Transverse colon (tissue), 4 donors: ENCODE measurements around the gene RASL10B. TPM values are rescaled to one million over a fixed set of nuclear protein-coding genes. Genes with fewer than 3 reads are reported as not detected.

ENCODE experiments used
- DNase-seq: peaks from one replicate; pipeline ENCODE4 v3.0.0-alpha.2; 2019
- H3K27ac ChIP-seq, 4 donors: fragments of 200-600 bp; sonication (generic); 2 replicates each; pipeline ENCODE4 v1.5.1; 2016 to 2018; ENCODE audit warnings: inconsistent platforms in 4 of 4
- H3K27me3 ChIP-seq: fragments of 200-600 bp; sonication (generic); 2 replicates; pipeline ENCODE4 v1.5.1; 2017; ENCODE audit warnings: inconsistent platforms
- H3K36me3 ChIP-seq, 4 donors: fragments of 200-600 bp; sonication (generic); 2 replicates each; pipeline ENCODE4 v1.5.1; 2017 to 2019; ENCODE audit warnings: inconsistent platforms in 4 of 4
- H3K4me1 ChIP-seq, 4 donors: fragments of 200-600 bp; sonication (generic); 2 replicates each; pipeline ENCODE4 v1.5.1; 2017 to 2020; ENCODE audit warnings: inconsistent platforms in 4 of 4
- H3K4me3 ChIP-seq, 4 donors: fragments of 200-600 bp; sonication (generic); 1 replicate in 1 of 4; 2 replicates in 3 of 4; pipeline versions ENCODE4 v1.5.1 to v1.6.1; 2017 to 2019; ENCODE audit warnings: inconsistent platforms in 4 of 4
- H3K9me3 ChIP-seq, 2 donors: fragments of 200-600 bp; sonication (generic); 2 replicates each; pipeline ENCODE4 v1.5.1; 2017 to 2019; ENCODE audit warnings: inconsistent platforms in 2 of 2
- EP300 ChIP-seq: sonication (generic); formaldehyde crosslinking; IDR thresholded peaks from one replicate; pipeline ENCODE4 v1.6.1; 2017; ENCODE audit warnings: antibody characterized with exemption, low read depth
- POLR2A ChIP-seq: fragments of 450-650 bp; IDR thresholded peaks from one replicate; pipeline ENCODE4 v1.6.1; 2016; ENCODE audit warnings: antibody characterized with exemption, mild to moderate bottlenecking, moderate library complexity
- POLR2AphosphoS5 ChIP-seq, 3 donors: sonication (generic); formaldehyde crosslinking; IDR thresholded peaks; one replicate each; pipeline ENCODE4 v1.6.1; 2016; ENCODE audit warnings: antibody characterized with exemption in 3 of 3
- WGBS, 2 donors: methylation state at CpG; one replicate each; pipeline ENCODE4 v1.1.5; 2018; ENCODE audit warnings: low coverage in 1 of 2; 5-methylcytosine and 5-hydroxymethylcytosine counted together
- in situ Hi-C, 4 donors: fragments of 200-750 bp; cut with MboI; loops; one replicate each; pipeline versions ENCODE4 v1.15.0 to v1.15.1; 2017; ENCODE audit warnings: low sequenced_read_pairs in 3 of 4, low pct_ligation_motif_present in 1 of 4, low pct_unique_long_range_greater_than_20kb in 1 of 4
- intact Hi-C: fragments of 100-400 bp; cut with DNase I; formaldehyde crosslinking; loops from one replicate; pipeline ENCODE4 v1.15.1; 2023; ENCODE audit warnings: low total_unique reads
- total RNA-seq, 4 donors: library from RNA; depleted of rRNA; stranded (reverse); fragments of >200 nt; gene quantifications; one replicate each; pipeline ENCODE4 v1.1.0, GENCODE V29; 2016
- TF ChIP-seq, protein P1 (sequence below), 5 experiments: fragments of 200-600 bp in 3 of 5; fragments of 450-650 bp in 2 of 5; sonication (generic) in 3 of 5; IDR thresholded peaks; 1 replicate in 2 of 5; 2 replicates in 3 of 5; pipeline ENCODE4 v1.5.1; 2016 to 2017; ENCODE audit warnings: antibody characterized with exemption in 5 of 5, inconsistent platforms in 3 of 5, mild to moderate bottlenecking in 2 of 5, moderate library complexity in 1 of 5

Gene RASL10B
- total RNA-seq, 4 donors from 2014 or later = 0.41 to 1.6 (median 1.1) TPM

DNA sequence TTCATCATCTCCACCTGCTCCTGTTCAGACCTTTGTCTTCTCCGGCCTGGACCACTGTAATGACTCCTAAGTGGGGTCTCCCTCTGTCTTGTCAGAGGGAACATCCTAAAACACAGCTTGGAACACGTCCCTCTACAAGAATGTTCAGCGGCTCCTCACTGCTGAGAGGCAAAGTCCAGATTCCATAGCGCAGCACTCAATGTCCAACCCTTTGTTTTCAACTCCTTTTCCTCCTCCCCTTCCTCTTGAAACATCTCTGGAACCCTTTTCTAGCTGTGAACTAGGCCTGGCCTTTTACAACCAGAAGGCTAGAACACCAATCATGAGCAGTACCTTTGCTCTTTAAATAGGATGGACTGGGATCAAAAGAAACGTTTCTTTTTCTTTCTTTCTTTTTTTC is 30.2 kb downstream of the RASL10B start:
- in situ Hi-C loops = loop anchor here in 1 of 4 donors (10.0 kb wide), 1 partner anchor 53 kb away; no protein-coding TSS in a partner anchor

DNA sequence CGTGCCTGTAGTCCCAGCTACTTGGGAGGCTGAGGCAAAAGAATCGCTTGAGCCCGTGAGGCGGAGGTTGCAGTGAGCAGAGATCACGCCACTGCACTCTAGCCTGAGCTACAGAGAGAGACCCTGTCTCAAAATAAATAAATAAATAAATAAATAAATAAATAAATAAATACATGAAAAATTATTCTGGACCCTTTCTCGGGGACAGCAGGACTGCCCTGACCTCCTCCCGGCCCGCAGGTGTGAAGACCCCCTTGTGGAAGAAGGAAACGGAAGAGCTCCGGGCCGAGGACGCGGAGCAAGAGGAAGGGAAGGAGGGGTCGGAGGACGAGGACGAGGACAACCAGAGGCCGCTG is 32.3 kb downstream of the RASL10B start:
- TF ChIP-seq, protein P1, sequence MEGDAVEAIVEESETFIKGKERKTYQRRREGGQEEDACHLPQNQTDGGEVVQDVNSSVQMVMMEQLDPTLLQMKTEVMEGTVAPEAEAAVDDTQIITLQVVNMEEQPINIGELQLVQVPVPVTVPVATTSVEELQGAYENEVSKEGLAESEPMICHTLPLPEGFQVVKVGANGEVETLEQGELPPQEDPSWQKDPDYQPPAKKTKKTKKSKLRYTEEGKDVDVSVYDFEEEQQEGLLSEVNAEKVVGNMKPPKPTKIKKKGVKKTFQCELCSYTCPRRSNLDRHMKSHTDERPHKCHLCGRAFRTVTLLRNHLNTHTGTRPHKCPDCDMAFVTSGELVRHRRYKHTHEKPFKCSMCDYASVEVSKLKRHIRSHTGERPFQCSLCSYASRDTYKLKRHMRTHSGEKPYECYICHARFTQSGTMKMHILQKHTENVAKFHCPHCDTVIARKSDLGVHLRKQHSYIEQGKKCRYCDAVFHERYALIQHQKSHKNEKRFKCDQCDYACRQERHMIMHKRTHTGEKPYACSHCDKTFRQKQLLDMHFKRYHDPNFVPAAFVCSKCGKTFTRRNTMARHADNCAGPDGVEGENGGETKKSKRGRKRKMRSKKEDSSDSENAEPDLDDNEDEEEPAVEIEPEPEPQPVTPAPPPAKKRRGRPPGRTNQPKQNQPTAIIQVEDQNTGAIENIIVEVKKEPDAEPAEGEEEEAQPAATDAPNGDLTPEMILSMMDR (IDR thresholded peaks at IDR 0.05) = no peak
- TF ChIP-seq POLR2AphosphoS5 (IDR thresholded peaks at IDR 0.05) = no peak
- no peak for TF ChIP-seq EP300
- TF ChIP-seq POLR2A = no peak
- peaks cover 9 to 20% (median 19%) of the 10 kb centered on the region in 4 donors for H3K4me1 ChIP-seq
- in situ Hi-C loops = loop anchor here in 1 of 4 donors (10.0 kb wide), 1 partner anchor 51 kb away; no protein-coding TSS in a partner anchor

More for the DNA sequence above, 30.2 kb downstream of the RASL10B start:
- WGBS, 2 donors = 17 to 72% methylated on average over 1 to 5 of the region's 5 CpGs
- TF ChIP-seq POLR2A (no peak), EP300 (no peak), POLR2AphosphoS5 (IDR thresholded peaks at IDR 0.05) (no peak)
- TF ChIP-seq, protein P1 (IDR thresholded peaks at IDR 0.05) = no peak
- no peaks in the 10 kb centered on the region for H3K36me3 ChIP-seq
- intact Hi-C loops = no loop called here
- H3K4me3 ChIP-seq = no peak overlapping the region
- H3K9me3 ChIP-seq = no peaks in the 10 kb centered on the region
- H3K27ac ChIP-seq = no peak overlapping the region
- DNase-seq = no peak
- H3K27me3 ChIP-seq = no peaks in the 10 kb centered on the region
- H3K4me1 ChIP-seq = peaks cover 9 to 18% (median 15%) of the 10 kb centered on the region in 4 donors

DNA sequence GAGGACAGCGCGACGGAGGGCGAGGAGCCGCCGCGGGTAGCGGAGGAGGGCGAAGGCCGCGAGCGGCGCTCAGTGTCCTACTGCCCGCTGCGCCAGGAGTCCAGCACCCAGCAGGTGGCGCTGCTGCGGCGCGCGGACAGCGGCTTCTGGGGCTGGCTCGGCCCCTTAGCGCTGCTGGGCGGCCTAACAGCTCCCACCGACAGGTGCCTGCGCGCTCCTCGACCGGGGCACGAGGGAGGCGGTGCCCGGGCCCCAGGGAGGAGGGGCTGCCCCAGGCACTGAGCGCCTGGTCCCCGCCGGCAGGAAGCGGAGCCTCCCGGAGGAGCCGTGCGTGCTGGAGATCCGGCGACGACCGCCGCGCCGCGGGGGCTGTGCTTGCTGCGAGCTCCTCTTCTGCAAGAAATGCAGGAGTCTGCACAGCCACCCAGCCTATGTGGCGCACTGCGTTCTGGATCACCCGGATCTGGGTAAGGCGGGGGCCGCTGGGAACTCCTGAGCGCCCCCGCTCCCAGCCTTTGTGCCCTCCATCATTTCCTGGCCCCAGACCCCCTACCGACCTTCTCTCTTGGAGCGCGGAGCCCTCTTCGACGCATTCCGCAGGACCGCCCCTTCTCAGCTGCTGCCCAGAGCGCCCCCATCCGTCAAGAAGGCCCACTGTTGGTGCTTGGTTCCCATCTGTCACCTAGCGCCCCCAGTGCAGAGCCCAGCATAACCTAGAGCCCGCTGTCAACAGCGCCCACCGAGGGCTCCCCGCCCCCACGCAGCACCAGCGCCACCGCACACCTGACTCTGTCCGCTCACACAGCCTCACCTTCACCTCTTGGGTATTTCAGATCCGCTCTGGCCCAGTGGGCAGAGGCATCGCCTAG is 32.9 kb downstream of the RASL10B start:
- H3K27me3 ChIP-seq = no peaks in the 10 kb centered on the region
- H3K36me3 ChIP-seq = no peaks in the 10 kb centered on the region
- no peaks in the 10 kb centered on the region for H3K9me3 ChIP-seq
- intact Hi-C loops (loop anchor here (1.0 kb wide), 1 partner anchor 40 kb away; no protein-coding TSS in a partner anchor), in situ Hi-C loops (loop anchor here in 1 of 4 donors (10.0 kb wide), 1 partner anchor 50 kb away; no protein-coding TSS in a partner anchor)
- TF ChIP-seq EP300 = no peak
- no peak for TF ChIP-seq POLR2A
- TF ChIP-seq, protein P1 (IDR thresholded peaks at IDR 0.05) = peak; percentile 92 to 99 (median 97)
- peak in 2 of 3 donors; percentile 44 to 69 for TF ChIP-seq POLR2AphosphoS5 (IDR thresholded peaks at IDR 0.05)
- peaks cover 9 to 23% (median 19%) of the 10 kb centered on the region in 4 donors for H3K4me1 ChIP-seq
- DNase-seq = peak; percentile 93
- 3% methylated on average over 46 of the region's 75 CpGs; no CpG with 5 or more reads in 1 of the 2 donors for WGBS, 2 donors
- H3K27ac ChIP-seq = peak overlapping the region; percentile 35 to 78 (median 66)
- peak overlapping the region; percentile 7 to 54 (median 40) for H3K4me3 ChIP-seq

More for the DNA sequence above, 32.3 kb downstream of the RASL10B start:
- Histone ChIP-seq H3K4me3 (peak overlapping the region in 3 of 4 donors; percentile 37 to 54 (median 44)), H3K36me3 (no peaks in the 10 kb centered on the region), H3K9me3 (no peaks in the 10 kb centered on the region), H3K27me3 (no peaks in the 10 kb centered on the region), H3K27ac (peak overlapping the region; percentile 35 to 78 (median 66))
- intact Hi-C loops = loop anchor here (1.0 kb wide), 1 partner anchor 41 kb away; no protein-coding TSS in a partner anchor
- WGBS, 2 donors = 22 to 28% methylated on average over 7 to 17 of the region's 17 CpGs
- no peak for DNase-seq

DNA sequence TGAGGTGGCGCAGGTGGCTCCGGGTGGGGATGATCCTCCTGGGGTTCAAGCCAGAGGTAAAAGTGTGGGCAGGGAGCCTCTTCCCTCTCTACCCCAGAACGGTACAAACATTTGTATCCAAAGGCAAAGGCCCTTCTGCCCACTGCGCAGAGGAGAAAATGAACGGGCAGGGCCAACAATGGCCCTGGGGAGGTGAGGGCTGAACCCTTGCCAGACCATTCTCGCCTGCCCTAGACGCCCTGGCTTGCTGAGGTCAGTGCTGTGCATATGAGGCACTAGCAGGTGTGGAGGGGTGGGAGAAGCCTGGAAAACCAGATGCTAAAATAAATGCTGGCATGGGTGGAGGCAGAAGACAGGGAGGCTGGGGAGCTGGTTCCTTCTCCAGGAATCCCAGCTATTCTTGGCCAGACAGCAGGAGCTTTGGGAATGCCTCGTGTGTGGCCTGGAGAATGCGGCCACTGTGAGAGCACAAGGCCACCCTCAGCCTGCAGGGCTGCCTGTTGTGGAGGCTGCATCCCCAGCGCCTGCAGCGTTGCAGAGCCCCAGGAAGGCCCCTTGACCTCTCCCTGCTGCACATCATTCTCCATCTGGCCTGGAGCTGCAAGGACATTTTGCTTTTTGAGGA is 33.8 kb downstream of the RASL10B start:
- intact Hi-C loops (no loop called here), in situ Hi-C loops (loop anchor here in 3 of 4 donors (5.0 to 10.0 kb wide), 2 partner anchors 37 to 50 kb away; no protein-coding TSS in a partner anchor)
- no peak for DNase-seq
- H3K4me1 ChIP-seq = peaks cover 9 to 23% (median 19%) of the 10 kb centered on the region in 4 donors
- no peak for TF ChIP-seq POLR2AphosphoS5 (IDR thresholded peaks at IDR 0.05)
- no peak for TF ChIP-seq POLR2A
- TF ChIP-seq EP300 = no peak
- TF ChIP-seq, protein P1 (IDR thresholded peaks at IDR 0.05) = no peak
- no peaks in the 10 kb centered on the region for H3K27me3 ChIP-seq
- H3K9me3 ChIP-seq = no peaks in the 10 kb centered on the region
- no peak overlapping the region for H3K4me3 ChIP-seq
- no peaks in the 10 kb centered on the region for H3K36me3 ChIP-seq
- 68 to 80% methylated on average over 1 to 11 of the region's 11 CpGs for WGBS, 2 donors
- H3K27ac ChIP-seq = peak overlapping the region in 2 of 4 donors; percentile 35 to 74
